Measurements from ENCODE around the gene DGKI. TPM values are rescaled to one million over a fixed set of nuclear protein-coding genes. Genes with fewer than 3 reads are reported as not detected.
A peak's percentile ranks its signal among the peaks of the same experiment; 100 is the strongest.

DGKI gene
- total and polyA plus RNA-seq, 8 donors = under 0.01 to 5.1 (median 0.20) TPM; not detected in 3

- no peaks in the 10 kb centered on the region for H3K27me3 ChIP-seq
- DNase-seq = no peak
- H3K9me3 ChIP-seq = peaks cover 0 to 11% (median 3%) of the 10 kb centered on the region in 4 donors
- H3K27ac ChIP-seq = peak overlapping the region in 3 of 5 donors; percentile 4 to 30 (median 15)
- peaks cover 41 to 92% (median 79%) of the 10 kb centered on the region in 4 donors for H3K36me3 ChIP-seq
- no peak overlapping the region for H3K4me3 ChIP-seq
- peaks cover 0 to 17% (median 7%) of the 10 kb centered on the region in 4 donors for H3K4me1 ChIP-seq
- 60 to 82% (median 77%) methylated on average over 3 of the region's 3 CpGs for WGBS, 5 donors
- intact Hi-C loops (cut with DNase I; ENCODE audit: low total_unique reads) = no loop called here
- TF ChIP-seq POLR2AphosphoS5 (IDR thresholded peaks at IDR 0.05) = no peak
- TF ChIP-seq EP300 (IDR thresholded peaks at IDR 0.05) = no peak
- TF ChIP-seq, protein P1, sequence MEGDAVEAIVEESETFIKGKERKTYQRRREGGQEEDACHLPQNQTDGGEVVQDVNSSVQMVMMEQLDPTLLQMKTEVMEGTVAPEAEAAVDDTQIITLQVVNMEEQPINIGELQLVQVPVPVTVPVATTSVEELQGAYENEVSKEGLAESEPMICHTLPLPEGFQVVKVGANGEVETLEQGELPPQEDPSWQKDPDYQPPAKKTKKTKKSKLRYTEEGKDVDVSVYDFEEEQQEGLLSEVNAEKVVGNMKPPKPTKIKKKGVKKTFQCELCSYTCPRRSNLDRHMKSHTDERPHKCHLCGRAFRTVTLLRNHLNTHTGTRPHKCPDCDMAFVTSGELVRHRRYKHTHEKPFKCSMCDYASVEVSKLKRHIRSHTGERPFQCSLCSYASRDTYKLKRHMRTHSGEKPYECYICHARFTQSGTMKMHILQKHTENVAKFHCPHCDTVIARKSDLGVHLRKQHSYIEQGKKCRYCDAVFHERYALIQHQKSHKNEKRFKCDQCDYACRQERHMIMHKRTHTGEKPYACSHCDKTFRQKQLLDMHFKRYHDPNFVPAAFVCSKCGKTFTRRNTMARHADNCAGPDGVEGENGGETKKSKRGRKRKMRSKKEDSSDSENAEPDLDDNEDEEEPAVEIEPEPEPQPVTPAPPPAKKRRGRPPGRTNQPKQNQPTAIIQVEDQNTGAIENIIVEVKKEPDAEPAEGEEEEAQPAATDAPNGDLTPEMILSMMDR (IDR thresholded peaks at IDR 0.05) = no peak
- no peak for TF ChIP-seq POLR2A (IDR thresholded peaks at IDR 0.05)
Observed at GRCh38 chr7:137886281-137886680, 39.5 kb upstream of the DGKI start.

- no peak overlapping the region for H3K4me3 ChIP-seq
- H3K27ac ChIP-seq = peak overlapping the region in 2 of 5 donors; percentile 4 to 30
- WGBS, 5 donors = 83 to 91% (median 87%) methylated on average over 5 of the region's 5 CpGs
- TF ChIP-seq POLR2A (IDR thresholded peaks at IDR 0.05) (no peak), EP300 (IDR thresholded peaks at IDR 0.05) (no peak), POLR2AphosphoS5 (IDR thresholded peaks at IDR 0.05) (no peak)
- TF ChIP-seq, protein P1 (IDR thresholded peaks at IDR 0.05) = no peak
- intact Hi-C loops (cut with DNase I; ENCODE audit: low total_unique reads) = no loop called here
- H3K36me3 ChIP-seq = peaks cover 45 to 94% (median 82%) of the 10 kb centered on the region in 4 donors
- peaks cover 0 to 12% (median 4%) of the 10 kb centered on the region in 4 donors for H3K4me1 ChIP-seq
- H3K27me3 ChIP-seq = no peaks in the 10 kb centered on the region
- DNase-seq = no peak
- peaks cover 0 to 11% (median 3%) of the 10 kb centered on the region in 4 donors for H3K9me3 ChIP-seq
Observed at GRCh38 chr7:137885678-137886077, 38.9 kb upstream of the DGKI start.

DNA sequence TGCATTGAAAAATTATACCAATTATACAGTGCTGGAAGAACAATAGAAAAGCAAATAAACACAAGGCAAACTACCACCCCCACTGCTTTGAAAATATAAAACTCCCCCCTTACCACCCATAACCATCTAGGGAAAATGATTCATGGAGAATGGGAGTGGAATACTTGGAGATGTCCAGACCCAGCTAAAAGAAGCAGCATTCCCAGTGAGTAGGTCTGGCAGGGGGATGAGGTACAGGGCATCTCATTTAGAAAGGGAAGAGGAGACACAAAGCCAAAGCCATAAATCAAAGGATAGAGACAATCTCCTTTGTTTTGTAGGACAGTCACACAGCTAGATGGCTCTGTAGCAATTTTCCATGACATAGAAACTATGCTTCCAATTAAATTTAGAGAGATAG lies 36.0 kb upstream of the DGKI start:
- Histone ChIP-seq H3K4me1 (peaks cover 0 to 32% (median 20%) of the 10 kb centered on the region in 4 donors), H3K9me3 (peaks cover 0 to 11% (median 3%) of the 10 kb centered on the region in 4 donors), H3K36me3 (peaks cover 60 to 94% (median 89%) of the 10 kb centered on the region in 4 donors), H3K27me3 (no peaks in the 10 kb centered on the region), H3K4me3 (no peak overlapping the region), H3K27ac (peak overlapping the region in 1 of 5 donors; percentile 11)
- no peak for DNase-seq
- intact Hi-C loops (cut with DNase I; ENCODE audit: low total_unique reads) = no loop called here
- TF ChIP-seq, protein P1 (IDR thresholded peaks at IDR 0.05) = no peak
- TF ChIP-seq POLR2A (IDR thresholded peaks at IDR 0.05) (no peak), POLR2AphosphoS5 (IDR thresholded peaks at IDR 0.05) (no peak), EP300 (IDR thresholded peaks at IDR 0.05) (no peak)

DNA sequence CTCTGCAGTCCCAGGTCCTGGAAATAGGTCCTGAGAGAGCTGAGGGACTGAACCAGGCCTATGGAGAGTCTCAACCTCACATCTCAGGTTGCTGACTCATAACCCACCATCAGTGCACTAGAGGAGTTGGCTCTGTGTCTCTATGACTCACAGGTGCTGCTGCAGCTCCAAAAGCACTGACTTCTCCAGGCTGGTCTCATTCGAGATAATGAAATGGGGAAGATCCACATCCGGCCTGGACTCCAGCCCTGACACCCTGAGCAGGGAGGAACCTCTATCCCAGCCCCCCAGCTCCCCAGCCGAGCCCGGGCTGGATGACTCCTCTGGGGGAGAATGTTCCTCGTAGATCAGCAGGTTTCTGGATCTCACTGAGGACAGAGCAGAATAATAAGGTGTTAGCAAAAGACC lies 35.5 kb upstream of the DGKI start:
- TF ChIP-seq, protein P1 (IDR thresholded peaks at IDR 0.05) = no peak
- TF ChIP-seq POLR2A (IDR thresholded peaks at IDR 0.05) = no peak
- no peak for TF ChIP-seq POLR2AphosphoS5 (IDR thresholded peaks at IDR 0.05)
- TF ChIP-seq EP300 (IDR thresholded peaks at IDR 0.05) = no peak
- no peak for DNase-seq
- H3K27ac ChIP-seq = peak overlapping the region in 1 of 5 donors; percentile 11
- intact Hi-C loops (cut with DNase I; ENCODE audit: low total_unique reads) = no loop called here
- H3K36me3 ChIP-seq = peaks cover 65 to 98% (median 91%) of the 10 kb centered on the region in 4 donors
- no peaks in the 10 kb centered on the region for H3K27me3 ChIP-seq
- peaks cover 0 to 37% (median 24%) of the 10 kb centered on the region in 4 donors for H3K4me1 ChIP-seq
- WGBS, 5 donors = 68 to 85% (median 81%) methylated on average over 5 of the region's 5 CpGs
- H3K4me3 ChIP-seq = no peak overlapping the region
- peaks cover 0 to 11% (median 3%) of the 10 kb centered on the region in 4 donors for H3K9me3 ChIP-seq

All from stomach (tissue), 9 donors.